HG03025 (cell line): Measurements from ENCODE around the gene ITGA4.

Source experiments
- ATAC-seq: cut with Tn5 transposase; IDR thresholded peaks from one replicate; pipeline ENCODE4 v1.9.1; 2021; ENCODE audit warnings: mild to moderate bottlenecking, moderate library complexity; ENCODE audit not compliant: unreplicated experiment, low FRiP score

Gene ITGA4

DNA sequence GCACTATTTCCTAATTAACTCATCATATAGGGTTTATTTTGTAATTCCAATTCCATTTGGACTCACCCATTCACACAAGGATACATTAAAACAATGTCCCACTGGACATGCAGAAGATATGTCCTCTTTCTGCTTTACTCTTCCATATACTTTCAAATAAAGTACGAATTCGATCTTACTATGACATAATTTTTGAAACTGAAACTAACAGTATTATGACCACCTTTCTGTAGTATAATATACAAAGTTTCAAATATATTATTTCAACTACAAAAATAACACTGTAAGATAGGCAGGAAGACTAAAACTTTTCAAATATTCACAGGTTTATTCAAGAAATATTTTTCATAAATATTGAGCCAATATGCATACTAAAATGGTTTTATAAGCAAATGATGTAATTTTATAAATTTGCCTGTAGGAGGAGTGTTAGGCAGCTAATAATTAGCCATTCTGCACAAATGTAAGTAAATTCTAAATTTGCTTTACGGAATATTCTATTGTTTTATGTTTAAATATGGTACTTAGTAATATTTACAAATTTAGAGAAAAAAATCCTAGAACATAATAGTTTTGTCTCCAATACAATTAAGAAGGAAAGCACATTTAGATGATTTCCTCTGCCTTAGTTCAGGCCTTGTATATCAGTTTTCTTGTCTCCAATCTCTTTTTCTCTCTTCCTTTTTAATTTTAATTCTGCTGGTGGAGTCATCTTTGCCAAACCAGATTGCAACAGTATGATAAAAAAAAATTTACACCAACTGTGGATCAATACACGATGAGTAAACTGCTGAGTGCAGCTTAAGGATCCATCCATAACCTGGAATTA is 113.9 kb downstream of the ITGA4 start:
- ATAC-seq: no peak

DNA sequence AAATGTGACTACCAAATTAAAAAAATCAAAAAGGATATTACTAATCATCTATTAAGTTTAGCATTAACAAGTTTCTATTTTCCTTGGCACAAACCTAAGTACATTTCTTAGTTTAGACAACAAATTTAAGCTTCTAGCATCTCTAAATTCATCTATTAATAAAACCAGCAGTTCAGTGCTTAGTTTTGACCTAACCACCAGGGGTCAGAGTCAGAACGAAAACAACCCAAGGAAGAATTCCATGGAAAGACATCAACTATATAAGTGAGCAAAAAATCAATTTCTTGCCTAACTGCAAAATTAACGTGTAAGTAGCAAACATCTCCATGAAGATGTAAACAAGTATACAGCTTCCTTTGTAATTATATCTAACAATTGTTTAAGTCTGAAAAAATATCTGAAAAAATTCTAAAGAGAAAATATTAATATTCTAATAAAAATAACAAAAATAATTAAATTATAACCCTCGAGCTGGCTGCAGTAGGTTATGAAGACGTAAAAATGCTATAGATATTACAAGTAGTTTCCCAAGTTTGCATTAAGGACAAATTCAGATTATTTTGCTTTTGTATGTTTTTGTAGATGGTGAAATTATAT is 116.1 kb downstream of the ITGA4 start:
- ATAC-seq: no peak

DNA sequence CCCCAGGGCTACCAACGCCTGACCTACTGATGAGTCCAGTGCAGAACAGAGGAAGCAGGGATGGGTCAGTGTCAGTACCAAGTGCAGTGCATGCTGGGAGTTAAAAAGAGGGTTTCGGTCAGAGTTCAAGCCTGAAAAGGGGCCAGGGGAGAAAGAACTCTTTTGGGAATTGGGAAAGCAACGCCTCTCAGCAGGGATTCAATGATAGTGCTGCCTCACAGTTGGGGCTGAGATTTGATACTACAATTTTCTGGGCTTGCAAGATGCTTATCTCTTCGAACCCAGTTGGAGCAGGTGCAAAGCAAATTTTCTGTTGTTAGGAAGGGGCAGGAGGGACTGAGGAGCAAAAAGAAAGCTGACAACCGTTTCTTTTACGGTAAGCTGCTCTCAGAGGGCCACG is 117.1 kb downstream of the ITGA4 start:
- no peak for ATAC-seq

GRCh38 chr2:181575024-181575649 is 118.0 kb downstream of the ITGA4 start:
- no peak for ATAC-seq

GRCh38 chr2:181575650-181576025 is 118.5 kb downstream of the ITGA4 start:
- ATAC-seq: no peak

DNA sequence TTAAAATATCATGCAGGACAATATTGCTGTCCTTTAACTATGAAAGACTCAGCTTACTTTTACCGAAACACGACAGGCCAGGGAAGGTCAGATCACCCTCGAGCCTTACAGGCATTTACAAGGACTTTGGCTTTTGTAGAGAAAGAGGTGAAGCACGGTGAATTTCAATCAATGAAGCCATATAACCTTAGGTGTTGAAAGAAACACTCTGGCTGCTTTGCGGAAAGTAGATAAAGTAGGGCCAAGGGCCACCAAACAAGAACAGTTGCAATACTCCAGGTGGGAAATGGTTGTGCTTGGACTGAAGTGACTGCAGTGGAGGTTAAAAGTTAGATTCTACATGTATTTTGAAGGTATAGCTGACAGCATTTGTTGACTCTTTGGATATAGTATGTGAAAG is 119.2 kb downstream of the ITGA4 start:
- no peak for ATAC-seq

GRCh38 chr2:181578829-181579228 is 121.6 kb downstream of the ITGA4 start:
- no peak for ATAC-seq

DNA sequence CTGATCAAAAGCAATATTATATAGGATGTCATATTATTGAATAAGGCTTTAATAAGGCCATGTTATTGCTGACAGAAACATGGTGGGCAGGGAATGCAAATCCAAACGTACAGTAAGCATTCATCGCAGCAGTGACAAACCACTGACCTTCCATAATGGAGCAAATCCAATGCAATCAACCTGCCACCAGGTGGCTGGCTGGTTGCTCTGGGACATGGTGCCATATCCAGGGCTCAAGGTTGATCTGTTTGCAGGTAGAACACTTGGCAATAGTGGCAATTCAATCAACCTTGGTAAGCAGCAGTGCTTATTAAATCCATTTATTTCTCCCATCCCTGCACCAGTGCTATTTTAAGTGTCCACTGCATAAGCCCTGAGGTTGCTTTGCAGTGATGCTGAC is 124.3 kb downstream of the ITGA4 start:
- ATAC-seq: no peak

DNA sequence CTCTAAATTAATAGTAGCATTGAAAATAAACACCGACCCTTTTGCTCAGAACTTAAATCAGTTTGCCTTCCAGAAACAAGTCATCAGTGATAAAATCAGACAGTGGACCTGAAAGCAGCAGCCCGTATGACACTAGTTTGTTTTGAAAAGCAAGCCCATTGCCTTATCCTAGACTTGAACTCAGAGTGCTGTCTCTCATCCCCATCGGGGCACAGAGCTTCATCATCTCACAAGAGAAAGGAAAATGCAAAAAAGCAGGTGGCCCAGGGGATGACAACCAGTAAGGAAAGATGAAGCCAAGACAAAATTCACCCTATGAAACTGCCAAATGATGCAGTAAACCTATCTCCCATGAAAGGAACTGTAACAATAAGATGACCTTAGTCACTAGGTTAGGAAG is 128.5 kb downstream of the ITGA4 start:
- no peak for ATAC-seq
